Measurements from ENCODE around the gene ALAS2. TPM values are rescaled to one million over a fixed set of nuclear protein-coding genes. Genes with fewer than 3 reads are reported as not detected.

ALAS2 gene
- total RNA-seq, 4 donors from 2014 or later, result not detected

GRCh38 chrX:55028040-55028439 lies 2.7 kb downstream of the ALAS2 start:
- no peak for DNase-seq

GRCh38 chrX:55026840-55027239 lies 3.9 kb downstream of the ALAS2 start:
- Histone ChIP-seq H3K4me3 (no peak overlapping the region), H3K4me1 (no peaks in the 10 kb centered on the region), H3K27ac (no peak overlapping the region), H3K9me3 (no peaks in the 10 kb centered on the region), H3K27me3 (no peaks in the 10 kb centered on the region), H3K36me3 (no peaks in the 10 kb centered on the region)
- no peak for DNase-seq
- TF ChIP-seq POLR2AphosphoS5 (IDR thresholded peaks at IDR 0.05) (no peak), CTCF (IDR thresholded peaks at IDR 0.05) (no peak), EP300 (IDR thresholded peaks at IDR 0.05; ENCODE audit: low read depth) (no peak), POLR2A (IDR thresholded peaks at IDR 0.05) (no peak)
- WGBS, 2 donors (ENCODE audit: low coverage in 1 of 2), result 44 to 70% methylated on average over 2 of the region's 2 CpGs
- intact Hi-C loops (cut with DNase I; ENCODE audit: low total_unique reads) (no loop called here), in situ Hi-C loops (cut with MboI; ENCODE audit: low pct_ligation_motif_present in 1 of 4, low pct_unique_long_range_greater_than_20kb in 1 of 4, low sequenced_read_pairs in 3 of 4) (no loop called here)

More at GRCh38 chrX:55028040-55028439, 2.7 kb downstream of the ALAS2 start:
- no peaks in the 10 kb centered on the region for H3K4me1 ChIP-seq
- in situ Hi-C loops (cut with MboI; ENCODE audit: low pct_ligation_motif_present in 1 of 4, low pct_unique_long_range_greater_than_20kb in 1 of 4, low sequenced_read_pairs in 3 of 4), result no loop called here
- TF ChIP-seq POLR2AphosphoS5 (IDR thresholded peaks at IDR 0.05) (no peak), EP300 (IDR thresholded peaks at IDR 0.05; ENCODE audit: low read depth) (no peak), POLR2A (IDR thresholded peaks at IDR 0.05) (no peak), CTCF (IDR thresholded peaks at IDR 0.05) (no peak)
- no peaks in the 10 kb centered on the region for H3K9me3 ChIP-seq
- no peaks in the 10 kb centered on the region for H3K36me3 ChIP-seq
- no peak overlapping the region for H3K27ac ChIP-seq
- H3K4me3 ChIP-seq, result no peak overlapping the region
- no peaks in the 10 kb centered on the region for H3K27me3 ChIP-seq
- intact Hi-C loops (cut with DNase I; ENCODE audit: low total_unique reads), result no loop called here
- 61% methylated on average over 4 of the region's 4 CpGs; no CpG with 5 or more reads in 1 of the 2 donors for WGBS, 2 donors (ENCODE audit: low coverage in 1 of 2)

GRCh38 chrX:55026143-55026542 lies 4.6 kb downstream of the ALAS2 start:
- in situ Hi-C loops (cut with MboI; ENCODE audit: low pct_ligation_motif_present in 1 of 4, low pct_unique_long_range_greater_than_20kb in 1 of 4, low sequenced_read_pairs in 3 of 4), result no loop called here
- TF ChIP-seq POLR2A (IDR thresholded peaks at IDR 0.05), result no peak
- no peak for TF ChIP-seq EP300 (IDR thresholded peaks at IDR 0.05; ENCODE audit: low read depth)

GRCh38 chrX:55014897-55015299 lies 15.9 kb downstream of the ALAS2 start:
- no peak overlapping the region for H3K4me3 ChIP-seq
- no peaks in the 10 kb centered on the region for H3K36me3 ChIP-seq
- H3K9me3 ChIP-seq, result no peaks in the 10 kb centered on the region
- intact Hi-C loops (cut with DNase I; ENCODE audit: low total_unique reads), result no loop called here
- H3K27me3 ChIP-seq, result no peaks in the 10 kb centered on the region
- WGBS, 2 donors (ENCODE audit: low coverage in 1 of 2), result 92% methylated on average over 4 of the region's 4 CpGs; no CpG with 5 or more reads in 1 of the 2 donors
- in situ Hi-C loops (cut with MboI; ENCODE audit: low pct_ligation_motif_present in 1 of 4, low pct_unique_long_range_greater_than_20kb in 1 of 4, low sequenced_read_pairs in 3 of 4), result no loop called here
- no peaks in the 10 kb centered on the region for H3K4me1 ChIP-seq
- no peak overlapping the region for H3K27ac ChIP-seq
- TF ChIP-seq CTCF (IDR thresholded peaks at IDR 0.05) (no peak), POLR2A (IDR thresholded peaks at IDR 0.05) (no peak), EP300 (IDR thresholded peaks at IDR 0.05; ENCODE audit: low read depth) (no peak), POLR2AphosphoS5 (IDR thresholded peaks at IDR 0.05) (no peak)
- DNase-seq, result no peak

More at GRCh38 chrX:55026143-55026542, 4.6 kb downstream of the ALAS2 start:
- no peaks in the 10 kb centered on the region for H3K9me3 ChIP-seq
- DNase-seq, result no peak
- no peak overlapping the region for H3K27ac ChIP-seq
- H3K36me3 ChIP-seq, result no peaks in the 10 kb centered on the region
- no peaks in the 10 kb centered on the region for H3K27me3 ChIP-seq
- H3K4me1 ChIP-seq, result no peaks in the 10 kb centered on the region
- no peak overlapping the region for H3K4me3 ChIP-seq
- intact Hi-C loops (cut with DNase I; ENCODE audit: low total_unique reads), result no loop called here

GRCh38 chrX:55011294-55011693 lies 19.5 kb downstream of the ALAS2 start:
- Histone ChIP-seq H3K4me3 (no peak overlapping the region), H3K27ac (no peak overlapping the region), H3K27me3 (no peaks in the 10 kb centered on the region), H3K9me3 (no peaks in the 10 kb centered on the region), H3K4me1 (peaks cover 0 to 21% (median 5%) of the 10 kb centered on the region in 4 donors), H3K36me3 (no peaks in the 10 kb centered on the region)
- no peak for TF ChIP-seq CTCF (IDR thresholded peaks at IDR 0.05)
- TF ChIP-seq POLR2AphosphoS5 (IDR thresholded peaks at IDR 0.05), result no peak
- no peak for TF ChIP-seq EP300 (IDR thresholded peaks at IDR 0.05; ENCODE audit: low read depth)
- TF ChIP-seq POLR2A (IDR thresholded peaks at IDR 0.05), result no peak
- 54% methylated on average over 2 of the region's 2 CpGs; no CpG with 5 or more reads in 1 of the 2 donors for WGBS, 2 donors (ENCODE audit: low coverage in 1 of 2)
- in situ Hi-C loops (cut with MboI; ENCODE audit: low pct_ligation_motif_present in 1 of 4, low pct_unique_long_range_greater_than_20kb in 1 of 4, low sequenced_read_pairs in 3 of 4) (no loop called here), intact Hi-C loops (cut with DNase I; ENCODE audit: low total_unique reads) (no loop called here)
- DNase-seq, result no peak
